ENCODE measurements around the gene CD99L2.

CD99L2 gene, protein sequence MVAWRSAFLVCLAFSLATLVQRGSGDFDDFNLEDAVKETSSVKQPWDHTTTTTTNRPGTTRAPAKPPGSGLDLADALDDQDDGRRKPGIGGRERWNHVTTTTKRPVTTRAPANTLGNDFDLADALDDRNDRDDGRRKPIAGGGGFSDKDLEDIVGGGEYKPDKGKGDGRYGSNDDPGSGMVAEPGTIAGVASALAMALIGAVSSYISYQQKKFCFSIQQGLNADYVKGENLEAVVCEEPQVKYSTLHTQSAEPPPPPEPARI

DNA sequence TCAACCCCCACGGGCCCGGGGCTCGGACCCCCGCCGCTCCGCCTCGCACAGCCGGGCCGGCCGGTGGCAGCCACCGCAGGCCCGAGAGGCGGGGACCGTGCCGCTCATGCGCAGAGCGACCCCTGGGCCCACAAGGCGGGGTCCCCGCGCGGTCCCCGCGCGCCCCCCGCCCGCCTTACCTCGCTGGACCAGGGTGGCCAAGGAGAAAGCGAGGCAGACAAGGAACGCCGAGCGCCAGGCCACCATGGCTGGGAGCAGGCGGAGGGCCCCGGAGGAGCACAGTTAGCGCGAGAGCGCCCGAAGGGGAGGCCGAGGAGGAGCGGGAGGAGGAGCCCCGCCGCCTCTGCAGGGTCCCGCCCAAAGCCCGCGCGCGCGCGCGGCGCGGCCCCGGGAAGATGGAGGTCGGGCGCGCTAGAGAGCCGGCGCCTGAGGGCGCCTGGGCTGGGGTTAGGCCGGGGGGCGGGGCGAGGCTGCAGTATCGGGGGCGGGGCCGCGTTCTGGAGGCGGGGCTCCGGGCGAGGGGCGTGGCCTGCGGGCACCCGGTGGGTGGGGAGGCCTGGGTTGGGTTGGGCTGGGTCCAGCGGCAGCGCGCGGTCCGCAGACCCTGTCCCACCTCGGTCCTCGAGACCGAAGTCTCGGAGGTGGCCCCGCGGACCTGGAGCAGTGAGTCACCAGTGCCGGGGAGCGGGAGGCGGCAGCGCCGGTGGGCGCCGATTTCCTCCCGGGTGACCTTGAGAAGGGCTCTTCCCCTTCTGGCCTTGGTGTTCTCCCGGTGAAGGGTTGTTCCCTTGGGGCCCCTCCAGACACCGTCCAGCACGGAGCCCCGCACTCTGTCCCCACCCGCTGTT lies at the start of gene CD99L2:
CD99L2 (minus strand) TSS at position 326 of the 848 bp plus-strand sequence; CDS start at position 246, 80 bp downstream.
- DNase-seq, result peak; percentile 65 to 69

DNA sequence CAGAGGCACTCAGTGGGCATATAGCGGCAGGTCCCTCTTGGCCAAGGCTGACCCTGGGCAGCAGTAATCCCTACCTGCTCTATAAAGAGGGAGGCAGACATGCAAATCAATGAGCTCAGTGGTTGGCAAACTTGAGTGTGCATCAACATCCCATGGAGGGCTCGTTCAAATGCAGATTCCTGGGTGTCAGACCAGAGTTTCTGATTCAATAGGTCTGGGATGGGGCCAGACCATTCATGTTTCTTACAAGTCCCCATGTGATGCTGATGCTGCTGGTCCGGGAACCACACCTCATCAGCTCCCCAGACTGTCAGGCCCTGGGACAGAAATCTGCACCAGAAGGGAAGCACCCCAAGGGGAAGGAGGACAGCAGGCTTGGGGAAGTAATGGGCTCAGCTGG lies 45.8 kb upstream of the CD99L2 start:
- DNase-seq, result no peak

DNA sequence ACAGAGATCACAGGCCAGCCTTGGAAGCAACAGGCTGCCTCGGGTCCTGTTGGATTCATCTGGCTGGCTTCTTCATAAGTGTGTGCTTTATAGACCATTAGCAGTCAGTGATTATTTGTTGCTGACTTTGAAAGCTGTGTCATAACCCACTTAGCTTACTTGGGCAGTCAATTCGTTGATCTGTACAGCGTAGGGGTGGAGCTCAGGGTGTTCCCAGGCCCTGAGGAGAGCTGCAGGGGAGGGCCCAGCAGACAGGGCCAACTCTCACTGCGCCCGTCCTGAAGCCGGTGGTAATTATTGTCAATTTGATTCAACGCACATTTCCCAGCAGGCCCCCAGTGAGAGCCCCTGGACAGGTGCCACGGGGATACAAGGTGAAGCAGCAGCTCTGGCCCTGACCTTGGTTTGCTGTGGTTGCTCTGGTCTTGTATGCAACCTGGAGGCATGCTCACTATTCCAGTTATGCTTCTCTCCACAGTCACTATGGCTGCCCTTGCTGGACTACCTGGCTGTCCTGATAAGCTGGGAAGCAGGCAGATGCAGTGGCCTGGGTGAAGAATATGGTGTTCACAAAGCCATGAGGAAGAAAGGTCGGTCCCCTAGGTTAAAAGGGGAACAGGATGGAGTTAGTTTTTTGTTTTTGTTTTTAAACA lies 44.6 kb upstream of the CD99L2 start:
- no peak for DNase-seq

DNA sequence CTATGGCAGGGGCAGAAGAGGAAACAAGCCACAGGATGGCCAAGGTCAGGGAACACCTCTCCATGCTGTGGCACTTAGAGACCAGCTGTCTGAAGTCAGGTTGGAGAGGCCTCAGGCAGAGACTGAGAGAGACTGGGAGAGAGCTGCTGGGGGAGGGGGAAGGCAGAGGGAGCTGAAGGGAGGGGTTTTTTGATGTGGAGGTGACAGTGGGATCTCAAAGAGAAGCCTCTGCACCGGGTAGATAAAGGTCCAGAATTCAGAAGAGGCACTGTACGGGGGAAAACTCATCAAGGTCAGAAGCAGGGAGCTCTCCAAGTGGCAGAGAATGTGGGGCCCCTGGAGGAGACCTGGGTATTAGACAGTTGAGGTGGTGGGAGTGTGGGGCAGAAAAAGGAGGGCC lies 43.1 kb upstream of the CD99L2 start:
- no peak for DNase-seq

DNA sequence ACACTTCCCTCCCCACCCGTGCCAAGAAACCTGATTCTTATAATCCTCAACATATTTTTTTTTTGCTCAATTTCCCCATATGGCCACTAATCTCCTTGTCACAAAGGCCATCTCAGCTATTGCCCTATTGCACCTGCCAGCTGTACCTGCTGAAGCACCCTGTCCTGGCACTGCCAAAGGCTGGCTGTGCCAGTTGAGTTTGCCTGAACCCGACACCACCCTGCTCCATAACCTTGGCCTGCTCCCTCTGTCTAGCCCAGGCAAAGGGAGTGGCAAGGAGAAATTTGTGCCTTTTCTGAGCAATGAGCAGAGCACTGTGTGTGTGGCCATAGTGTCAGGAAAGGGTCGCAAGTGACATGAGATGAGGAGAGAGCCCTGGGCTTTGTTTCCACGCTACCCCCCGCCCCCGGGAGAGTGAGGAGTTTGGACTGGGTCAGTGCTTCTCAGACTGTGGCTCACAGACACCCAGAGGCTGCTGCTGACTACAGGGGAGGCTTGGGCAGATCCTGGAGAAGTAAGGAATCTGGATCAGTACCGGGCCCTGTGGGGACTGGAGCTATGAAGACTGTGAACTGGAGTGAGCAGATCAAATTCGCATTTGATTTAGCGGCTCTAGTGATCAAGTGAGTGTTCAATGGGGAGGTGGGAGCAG lies 42.5 kb upstream of the CD99L2 start:
- DNase-seq, result no peak

DNA sequence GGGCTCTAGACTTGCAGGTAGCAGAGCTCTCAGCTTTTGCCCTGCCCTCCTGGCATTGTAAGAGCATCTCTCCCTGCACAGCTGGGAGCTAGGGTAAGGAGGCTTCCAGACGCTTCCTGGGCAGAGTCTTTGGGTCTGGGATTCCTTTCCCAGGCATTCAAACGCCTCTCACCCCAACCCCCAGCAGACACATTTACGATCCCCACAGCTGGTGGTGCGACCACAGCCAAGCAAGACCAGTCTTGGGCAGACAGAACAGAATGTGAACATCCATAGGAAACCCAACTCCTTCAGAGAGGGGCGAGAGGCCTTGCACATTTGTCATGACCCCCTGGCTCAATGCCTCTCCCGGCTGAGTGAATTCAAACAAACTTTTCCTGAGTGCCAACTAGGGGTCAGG lies 38.1 kb upstream of the CD99L2 start:
- no peak for DNase-seq

DNA sequence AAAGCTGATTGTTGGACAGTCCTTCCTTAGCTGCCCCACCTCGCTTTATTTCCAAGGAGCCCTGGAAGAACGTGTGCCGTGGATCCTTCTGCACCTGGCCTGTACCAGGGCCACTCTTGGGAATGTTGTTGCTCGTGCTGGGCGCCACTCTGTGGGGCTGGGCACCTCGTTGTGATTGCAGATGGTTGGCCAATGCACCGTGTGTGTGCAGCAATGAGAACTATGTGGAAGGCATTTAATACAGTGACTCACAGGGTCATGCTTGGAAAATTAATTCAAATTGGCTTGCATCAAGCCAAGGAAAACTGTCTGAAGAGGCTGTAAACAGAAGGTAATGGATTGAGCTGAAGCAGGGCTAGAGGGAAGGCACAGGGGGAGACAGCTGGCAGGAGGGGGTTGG lies 37.0 kb upstream of the CD99L2 start:
- DNase-seq, result no peak

DNA sequence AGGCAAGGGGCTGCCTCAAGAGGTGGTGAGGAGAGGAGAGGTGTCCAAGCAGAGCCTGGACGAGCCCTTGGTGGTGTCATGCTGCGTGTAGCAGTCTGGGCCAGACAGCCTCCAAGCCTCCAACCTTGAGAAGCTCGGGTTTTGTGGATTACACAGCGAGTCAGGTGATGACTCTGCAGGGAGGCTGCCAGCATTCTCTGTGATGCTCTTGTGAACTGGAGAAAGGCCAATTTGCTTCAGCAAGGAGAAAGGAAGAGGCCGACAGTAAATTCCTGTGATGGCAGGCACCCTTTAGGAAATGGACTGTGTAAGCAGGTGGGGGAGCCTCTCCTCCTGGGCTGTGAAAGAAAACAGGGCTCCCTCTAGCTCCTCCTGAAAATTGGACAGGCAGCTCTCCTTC lies 36.0 kb upstream of the CD99L2 start:
- DNase-seq, result no peak

DNA sequence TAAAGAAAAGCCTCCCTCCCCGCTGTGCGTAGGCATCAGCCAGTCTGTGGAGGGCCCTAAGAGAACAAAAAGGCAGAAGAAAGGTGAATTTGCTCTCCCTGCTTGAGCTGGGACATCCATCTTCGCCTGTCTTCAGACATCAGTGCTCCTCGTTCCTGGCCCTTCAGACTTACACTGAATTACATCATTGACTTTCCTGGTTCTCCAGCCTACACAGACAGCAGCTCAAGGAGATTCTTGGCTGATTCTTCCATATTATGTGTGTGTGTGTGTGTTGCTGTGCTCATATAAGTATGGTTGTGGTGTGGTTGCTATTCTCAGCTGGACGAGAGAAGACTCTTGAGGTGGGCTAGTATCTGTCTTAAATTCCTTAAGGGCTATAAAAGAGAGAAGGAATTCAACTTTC lies 35.5 kb upstream of the CD99L2 start:
- DNase-seq, result no peak

DNA sequence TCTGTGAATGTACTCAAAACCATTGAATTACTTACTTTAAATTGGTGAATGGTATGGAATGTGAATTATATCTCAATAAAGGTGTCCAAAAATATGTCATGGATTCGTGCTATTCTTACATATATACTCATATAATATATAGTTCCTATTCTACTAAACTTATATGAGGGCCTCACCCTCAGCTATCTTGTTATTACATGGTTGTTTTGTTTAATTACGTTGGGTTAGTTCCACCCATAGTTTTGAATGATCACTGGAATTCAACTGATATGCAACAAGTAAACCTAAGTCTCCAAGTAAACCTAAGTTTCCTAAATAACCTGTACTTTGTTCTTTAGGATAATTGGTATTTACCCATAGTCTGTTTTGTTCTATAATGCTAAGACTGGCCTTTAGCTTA lies 30.6 kb upstream of the CD99L2 start:
- no peak for DNase-seq

DNA sequence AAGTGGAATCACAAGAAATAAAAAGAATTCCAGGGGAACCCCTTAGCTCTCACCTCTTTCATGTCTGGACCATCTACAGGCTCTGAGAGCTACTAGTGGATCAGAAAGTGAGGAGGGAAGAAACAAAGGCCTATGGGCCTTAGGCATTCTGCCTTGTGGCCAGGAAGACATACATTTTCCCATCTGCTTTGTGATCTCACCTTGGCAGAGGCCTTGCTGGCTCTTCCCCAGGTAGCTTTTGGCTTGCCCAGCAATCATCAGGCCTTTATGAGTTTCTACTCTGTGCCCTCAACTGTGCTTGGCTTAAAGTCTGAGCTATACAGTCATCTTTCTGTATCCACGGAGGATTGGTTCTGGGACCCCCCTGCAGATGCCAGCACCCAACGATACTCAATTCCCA lies 28.3 kb upstream of the CD99L2 start:
- no peak for DNase-seq

DNA sequence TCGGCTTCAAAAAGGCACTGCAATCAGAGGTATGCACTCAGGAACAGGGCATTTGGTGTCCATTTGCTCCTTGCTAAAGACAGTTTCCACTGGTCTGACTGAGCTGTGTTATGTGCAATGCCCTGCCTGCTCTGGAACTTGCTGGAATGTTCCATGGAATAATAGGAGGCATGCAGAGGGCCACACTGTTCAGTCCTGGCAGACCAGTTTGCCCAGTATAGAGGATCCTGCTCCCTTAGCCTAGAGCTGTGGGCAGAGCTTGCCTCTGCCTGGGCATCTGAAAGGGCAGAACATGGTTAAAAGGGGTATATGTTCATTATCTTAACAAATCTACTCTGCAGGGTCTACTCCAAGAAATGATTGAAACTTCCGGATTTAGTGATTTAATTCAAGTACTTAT lies 27.8 kb upstream of the CD99L2 start:
- no peak for DNase-seq

DNA sequence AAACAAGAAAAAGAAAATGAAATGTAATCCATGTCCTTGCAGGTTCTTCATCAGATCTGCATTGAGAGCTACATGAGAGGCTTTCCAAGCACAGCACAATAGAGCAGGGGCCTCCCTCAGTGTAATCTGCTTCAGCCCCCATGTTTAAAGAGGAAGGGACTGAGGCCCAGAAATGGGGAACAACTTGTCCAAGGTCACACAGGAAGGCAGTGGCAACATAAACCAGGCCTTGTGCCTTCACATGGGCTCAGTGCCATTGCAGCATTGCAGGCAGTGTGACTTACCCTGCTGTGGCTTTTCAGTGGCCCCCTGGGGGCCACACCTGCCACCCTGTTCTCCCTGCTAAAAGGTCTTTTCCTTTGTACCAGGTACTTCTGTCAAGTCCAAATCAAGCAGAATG lies 20.9 kb upstream of the CD99L2 start:
- DNase-seq, result no peak

DNA sequence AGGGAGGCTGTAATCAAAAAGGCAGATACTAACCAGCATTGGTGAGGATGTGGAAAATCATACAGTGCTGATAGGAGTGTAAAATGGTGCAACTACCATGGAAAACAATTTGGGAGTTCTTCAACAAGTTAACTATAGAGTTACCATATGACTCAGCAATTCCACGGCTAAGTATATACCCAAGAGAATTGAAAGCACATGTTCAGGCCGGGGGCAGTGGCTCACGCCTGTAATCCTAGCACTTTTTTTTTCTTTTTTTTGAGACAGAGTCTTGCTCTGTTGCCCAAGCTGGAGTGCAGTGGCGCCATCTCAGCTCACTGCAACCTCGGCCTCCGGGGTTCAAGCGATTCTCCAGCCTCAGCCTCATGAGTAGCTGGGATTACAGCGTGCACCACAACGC lies 15.0 kb upstream of the CD99L2 start:
- DNase-seq, result no peak

DNA sequence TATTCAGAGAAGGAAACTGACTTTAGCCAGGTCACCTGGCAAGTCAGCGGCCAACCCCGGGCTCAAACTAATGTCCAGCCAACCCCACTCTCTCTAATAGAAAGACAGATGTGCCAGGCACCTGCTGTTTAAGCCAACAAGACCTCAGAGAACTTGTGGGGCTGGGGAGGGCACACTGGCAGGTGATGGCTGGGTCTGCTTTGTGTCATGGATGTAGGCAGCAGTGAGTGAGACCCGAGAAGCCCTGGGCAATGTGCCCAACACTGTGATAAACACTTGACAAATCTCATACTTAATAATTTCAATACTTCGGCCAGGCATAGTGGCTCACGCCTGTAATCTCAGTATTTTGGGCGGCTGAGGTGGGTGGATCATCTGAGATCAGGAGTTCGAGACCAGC lies 9.0 kb upstream of the CD99L2 start:
- DNase-seq, result no peak

DNA sequence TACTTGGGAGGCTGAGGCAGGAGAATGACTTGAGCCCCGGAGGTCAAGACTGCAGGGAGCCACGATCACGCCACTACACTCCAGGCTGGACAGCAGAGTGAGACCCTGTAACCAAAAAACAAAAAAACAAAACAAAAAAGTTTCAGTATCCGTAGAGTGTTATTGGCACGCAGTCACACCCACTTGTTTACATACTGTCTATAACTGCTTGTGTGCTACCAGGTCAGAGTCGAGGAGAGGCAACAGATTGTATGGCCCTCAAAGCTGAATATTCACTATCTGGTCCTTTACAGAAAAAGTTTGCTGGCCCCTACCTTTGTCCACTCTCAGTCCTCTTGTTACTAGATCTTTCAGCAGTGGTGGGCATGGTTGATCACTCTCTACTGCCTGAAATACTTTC lies 8.2 kb upstream of the CD99L2 start:
- DNase-seq, result no peak

DNA sequence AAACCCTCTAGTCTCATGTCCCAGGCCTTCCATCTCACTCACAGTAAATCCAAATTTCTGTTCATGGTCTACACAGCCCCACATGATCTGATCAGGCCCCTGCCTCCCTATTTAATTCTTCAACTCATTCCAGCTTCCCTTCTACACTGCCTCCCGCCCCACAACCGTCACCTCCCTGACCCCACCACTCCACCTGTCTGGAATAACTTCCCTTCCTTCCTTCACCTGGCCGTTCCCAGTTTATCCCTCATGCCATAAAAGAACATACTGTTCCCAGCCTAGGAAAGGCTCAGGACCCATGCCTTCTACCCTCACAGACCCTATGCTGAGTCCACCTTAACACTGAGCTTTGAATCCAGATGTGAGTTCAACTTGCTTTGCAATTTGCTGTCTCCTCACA lies 6.8 kb upstream of the CD99L2 start:
- no peak for DNase-seq

DNA sequence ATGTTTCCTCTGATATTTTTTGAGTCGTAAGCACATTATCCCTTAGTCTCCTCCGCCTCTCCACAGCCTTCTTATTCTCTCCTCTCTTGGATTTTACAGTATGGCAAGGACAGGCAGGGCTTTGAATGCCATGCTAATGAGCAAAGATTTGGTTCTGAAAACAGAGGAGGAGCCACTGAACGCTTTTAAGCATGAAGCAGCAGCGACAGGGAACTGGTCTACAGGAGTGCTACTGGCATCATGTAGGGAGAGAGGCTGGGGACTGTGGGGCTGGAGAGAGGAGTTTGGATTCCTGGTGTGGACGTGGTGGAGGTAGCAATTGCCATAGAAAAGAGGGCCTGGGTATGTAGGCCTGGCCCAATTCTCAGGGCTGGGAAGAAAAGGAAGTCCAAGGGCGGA lies 4.6 kb upstream of the CD99L2 start:
- DNase-seq, result no peak

DNA sequence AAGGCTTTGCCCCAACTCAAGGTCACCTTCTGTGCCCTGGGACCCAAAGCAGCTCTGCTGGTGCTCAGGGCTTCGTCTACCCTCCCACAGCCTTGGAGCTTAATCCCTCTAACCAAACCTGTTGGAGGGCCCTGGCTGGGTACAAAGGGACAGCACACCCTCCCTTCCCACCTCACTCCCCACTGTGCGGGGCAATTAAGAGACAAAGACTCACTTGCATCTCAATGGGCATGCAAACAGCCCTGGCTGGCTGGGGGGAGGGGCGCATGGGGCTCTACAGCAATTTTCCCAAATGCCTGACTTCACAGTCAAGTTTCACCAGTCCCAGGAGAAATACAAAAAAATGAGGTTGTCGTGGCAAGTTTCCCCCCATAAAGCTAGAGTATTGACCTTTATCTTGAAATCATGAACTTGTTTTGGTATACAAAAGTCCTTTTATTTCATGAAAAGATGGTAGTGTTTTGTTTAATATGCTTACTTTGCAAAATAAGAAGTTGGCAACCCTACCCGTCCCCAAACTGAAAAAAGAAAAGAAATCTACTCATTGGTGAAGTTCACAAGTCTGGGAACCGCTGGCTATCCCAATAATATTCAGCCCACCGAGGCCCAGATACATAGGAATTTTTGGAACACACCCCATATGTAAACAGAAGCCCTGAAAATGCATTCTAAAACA lies 4.1 kb upstream of the CD99L2 start:
- no peak for DNase-seq

DNA sequence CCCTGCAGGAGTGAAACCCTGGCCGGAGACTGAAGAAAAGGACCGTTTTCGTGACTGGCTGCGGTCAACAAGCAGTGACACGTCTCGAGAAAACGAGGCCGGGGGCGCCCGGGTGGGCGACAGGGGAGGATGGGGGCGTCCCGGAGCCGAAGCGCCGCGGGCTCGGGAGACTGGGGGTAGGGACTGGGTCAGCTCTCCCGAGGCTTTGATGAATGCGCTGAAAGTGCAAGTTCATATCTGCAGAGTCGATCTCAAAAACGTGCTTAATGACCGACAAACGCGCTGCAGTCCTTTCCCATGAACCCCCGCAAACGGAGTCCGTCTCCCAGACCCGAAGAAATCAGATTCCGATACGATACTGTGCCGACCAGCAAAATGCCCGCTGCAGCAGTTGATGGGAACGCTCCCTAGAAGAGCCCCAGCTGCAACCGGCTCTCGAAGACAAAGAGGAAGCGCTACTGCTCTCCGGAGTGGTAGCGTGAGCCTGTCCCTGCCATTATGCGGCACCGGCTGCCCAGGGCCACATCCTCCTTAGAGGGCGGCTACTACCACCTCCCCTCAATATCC lies 806 bp upstream of the CD99L2 start:
- peak; percentile 8 to 28 for DNase-seq

DNA sequence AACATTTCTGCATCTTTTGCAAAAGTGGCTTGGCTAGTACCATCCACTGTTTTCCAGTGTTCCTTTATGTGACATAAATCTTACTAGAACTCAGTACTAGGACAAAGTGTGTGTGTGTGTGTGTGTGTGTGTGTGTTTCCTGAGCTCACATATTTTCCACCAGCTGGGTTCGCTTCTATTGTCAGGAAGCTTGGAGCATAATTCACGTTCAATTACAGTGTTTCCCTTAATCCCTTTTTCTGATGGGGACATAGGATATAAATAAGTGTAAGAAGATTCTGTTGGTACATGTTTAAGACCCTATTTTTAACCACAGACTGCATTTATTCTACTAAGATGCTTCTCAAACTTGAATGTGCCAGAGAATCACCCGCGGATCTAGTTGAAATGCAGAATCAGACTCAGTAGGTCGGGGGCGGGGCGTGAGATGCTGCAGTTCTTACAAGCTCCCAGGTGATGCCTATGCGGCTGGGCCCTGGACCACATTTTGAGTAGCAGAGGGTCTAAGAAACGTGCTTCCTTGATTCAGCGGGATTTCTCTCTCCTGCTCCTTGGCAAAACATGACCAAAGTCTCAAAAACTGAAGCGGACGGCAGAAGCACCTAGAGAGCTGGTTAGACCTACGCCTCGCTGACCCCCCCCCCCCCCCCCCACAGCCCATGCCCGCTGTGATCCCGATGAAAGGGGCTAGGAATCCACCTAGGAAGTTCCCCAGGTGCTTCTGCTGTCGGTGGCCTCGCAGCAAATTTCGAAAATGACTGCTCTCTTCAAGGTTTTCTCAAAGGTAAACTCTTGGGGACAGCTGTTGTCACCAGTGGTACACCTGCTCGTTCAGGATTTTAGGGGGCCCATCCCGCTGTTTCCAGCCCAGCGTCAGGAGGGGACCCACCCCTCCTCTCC lies 797 bp downstream of the CD99L2 start:
- DNase-seq, result no peak

DNA sequence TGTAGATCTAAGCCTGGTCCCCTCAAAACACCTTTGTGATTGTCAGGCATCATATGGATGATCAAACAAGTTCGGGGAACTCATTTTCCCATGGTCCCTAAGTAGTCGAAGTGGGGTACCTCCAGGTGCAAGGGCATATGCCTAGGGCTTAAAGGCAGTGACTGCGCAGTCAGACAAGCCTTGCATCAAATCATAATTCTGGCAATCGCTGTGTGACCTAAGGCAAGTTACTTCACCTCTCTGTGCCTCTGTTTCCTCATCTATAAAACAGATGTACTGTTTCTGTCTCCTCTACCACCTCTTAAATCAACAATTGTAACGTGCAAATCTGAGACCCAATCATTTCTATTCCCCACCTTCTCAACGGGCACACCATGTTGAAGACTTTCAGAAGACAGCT lies 1.8 kb downstream of the CD99L2 start:
- DNase-seq, result no peak
